HCT116 (cell line): ENCODE measurements around the gene SCGN. TPM values are rescaled to one million over a fixed set of nuclear protein-coding genes. Genes with fewer than 3 reads are reported as not detected.

Source experiments
- ATAC-seq: fragments of 200-7000 bp; cut with Tn5 transposase; 2 replicates; pipeline ENCODE4 v1.9.1; 2020; ENCODE audit warnings: mild to moderate bottlenecking, moderate library complexity
- BruUV-seq: library from RNA; stranded (reverse); fragments of 400-500 nt; replicated peaks from 2 replicates; lab custom pipeline; 2021; lab: Mats Ljungman, UMichigan
- CTCF ChIA-PET: fragments of 300-600 bp; sonication (Branson Sonifier 250); formaldehyde crosslinking; loops from one replicate; lab custom pipeline; 2021; ENCODE audit warnings: antibody characterized with exemption; lab: Charles Lee
- POLR2A ChIA-PET: fragments of 300-600, 350-600 bp; sonication (Branson Sonifier 250); formaldehyde crosslinking; loops from one replicate; lab custom pipeline; 2021; ENCODE audit warnings: antibody characterized with exemption; lab: Charles Lee
- RAD21 ChIA-PET, 2 experiments: fragments of 300-600 bp; sonication (Branson Sonifier 250); formaldehyde crosslinking; loops; one replicate each; lab custom pipeline; 2023; ENCODE audit warnings: low total read pairs in 2 of 2; ENCODE audit not compliant: uncharacterized antibody in 2 of 2, unreplicated experiment in 2 of 2, low non-redundant PET in 1 of 2; lab: Charles Lee
- DNase-seq: peaks from one replicate; pipeline ENCODE4 v3.0.0-alpha.2; 2010; ENCODE audit warnings: low read depth, low spot score
- H2AFZ ChIP-seq: fragments of 200-600 bp; shearing (Covaris generic), sonication (generic); 2 replicates; pipeline ENCODE4 v1.6.1; 2017; ENCODE audit warnings: low read depth, mixed run types, mixed read lengths, antibody characterized with exemption, low read length; ENCODE audit not compliant: poor library complexity, severe bottlenecking
- H3K27ac ChIP-seq: 2 replicates; pipeline ENCODE4 v1.5.1; 2012; ENCODE audit warnings: low read depth, low read length
- H3K27me3 ChIP-seq: fragments of 200-600 bp; sonication (generic); 2 replicates; pipeline ENCODE4 v1.6.1; 2016; ENCODE audit warnings: mixed run types, low read length, mixed read lengths; ENCODE audit not compliant: insufficient read depth
- H3K36me3 ChIP-seq, 2 experiments: fragments of 200-500 bp in 1 of 2; fragments of 200-600 bp in 1 of 2; sonication (Bioruptor generic) in 1 of 2; sonication (generic) in 1 of 2; 2 replicates each; pipeline versions ENCODE4 v1.5.1 to v1.6.1; 2014 to 2016; ENCODE audit warnings: low read length in 2 of 2, inconsistent platforms in 1 of 2, mixed read lengths in 1 of 2, mixed run types in 1 of 2; ENCODE audit not compliant: insufficient read depth in 2 of 2, control insufficient read depth in 1 of 2
- H3K4me1 ChIP-seq, 2 experiments: fragments of 200-600 bp in 1 of 2; sonication (generic) in 1 of 2; 2 replicates each; pipeline versions ENCODE4 v1.5.1 to v1.6.1; 2012 to 2017; ENCODE audit warnings: low read length in 2 of 2, inconsistent platforms in 1 of 2, mild to moderate bottlenecking in 1 of 2, mixed read lengths in 1 of 2, mixed run types in 1 of 2, moderate library complexity in 1 of 2; ENCODE audit not compliant: insufficient read depth in 2 of 2, control insufficient read depth in 1 of 2
- H3K4me2 ChIP-seq: fragments of 200-600 bp; sonication (generic); 2 replicates; pipeline ENCODE4 v1.6.1; 2017; ENCODE audit warnings: mixed run types, low read length, mixed read lengths
- H3K4me3 ChIP-seq, 2 experiments: fragments of 200-600 bp in 1 of 2; sonication (generic) in 1 of 2; replicated peaks in 1 of 2; 2 replicates each; pipeline ENCODE4 v1.5.1; 2011 to 2016; ENCODE audit warnings: low read length in 2 of 2, control low read depth in 1 of 2, low read depth in 1 of 2, mild to moderate bottlenecking in 1 of 2, mixed read lengths in 1 of 2, mixed run types in 1 of 2
- H3K79me2 ChIP-seq: fragments of 200-600 bp; sonication (generic); 2 replicates; pipeline ENCODE4 v1.6.1; 2017; ENCODE audit warnings: mild to moderate bottlenecking, mixed run types, low read length, moderate library complexity, mixed read lengths; ENCODE audit not compliant: insufficient read depth
- H3K9ac ChIP-seq: fragments of 200-600 bp; sonication (generic); 2 replicates; pipeline ENCODE4 v1.6.1; 2016; ENCODE audit warnings: low read length, mixed read lengths
- H3K9me2 ChIP-seq: fragments of 200-600 bp; sonication (generic), shearing (Covaris generic); 2 replicates; pipeline ENCODE4 v1.6.1; 2017; ENCODE audit warnings: mixed run types, mild to moderate bottlenecking, moderate library complexity; ENCODE audit not compliant: insufficient read depth
- H3K9me3 ChIP-seq, 2 experiments: fragments of 200-500 bp in 1 of 2; fragments of 200-600 bp in 1 of 2; sonication (Bioruptor generic) in 1 of 2; sonication (generic) in 1 of 2; 2 replicates each; pipeline ENCODE4 v1.6.1; 2014 to 2017; ENCODE audit warnings: low read length in 2 of 2, mixed read lengths in 2 of 2, inconsistent platforms in 1 of 2, low read depth in 1 of 2, mild to moderate bottlenecking in 1 of 2, mixed run types in 1 of 2, moderate library complexity in 1 of 2; ENCODE audit not compliant: control insufficient read depth in 1 of 2, insufficient read depth in 1 of 2
- H4K20me1 ChIP-seq: fragments of 200-600 bp; sonication (generic), shearing (Covaris generic); 2 replicates; pipeline ENCODE4 v1.6.1; 2017; ENCODE audit warnings: mixed run types, mild to moderate bottlenecking, moderate library complexity; ENCODE audit not compliant: insufficient read depth
- ATF3 ChIP-seq: IDR thresholded peaks from 2 replicates; pipeline ENCODE4 v1.6.1; 2012
- CBX3 ChIP-seq: IDR thresholded peaks from 2 replicates; pipeline ENCODE4 v1.6.1; 2012; ENCODE audit warnings: low read depth
- EGR1 ChIP-seq: IDR thresholded peaks from 2 replicates; pipeline ENCODE4 v1.6.1; 2012; ENCODE audit warnings: low read depth
- ELF1 ChIP-seq: IDR thresholded peaks from 2 replicates; pipeline ENCODE4 v1.6.1; 2012; ENCODE audit warnings: low read depth, borderline replicate concordance
- RAD21 ChIP-seq: IDR thresholded peaks from 2 replicates; pipeline ENCODE4 v1.6.1; 2012; ENCODE audit warnings: low read depth, mild to moderate bottlenecking
- REST ChIP-seq: IDR thresholded peaks from 2 replicates; pipeline ENCODE4 v1.6.1; 2012; ENCODE audit warnings: low read depth
- SIN3A ChIP-seq: IDR thresholded peaks from 2 replicates; pipeline ENCODE4 v1.6.1; 2012; ENCODE audit warnings: low read depth
- SRF ChIP-seq: IDR thresholded peaks from 2 replicates; pipeline ENCODE4 v1.6.1; 2012; ENCODE audit warnings: low read depth
- ZNF274 ChIP-seq: fragments of 200-500 bp; sonication (Bioruptor generic); IDR thresholded peaks from 2 replicates; pipeline ENCODE4 v1.6.1; 2014; ENCODE audit warnings: mild to moderate bottlenecking, low read depth, low read length, inconsistent platforms
- intact Hi-C: fragments of 100-400 bp; cut with micrococcal nuclease; formaldehyde crosslinking; loops from 2 replicates; pipeline ENCODE4 v1.10.0; 2022
- total RNA-seq: library from RNA; stranded (reverse); gene quantifications from one replicate; pipeline ENCODE4 v1.2.1, GENCODE V29; 2021; ENCODE audit not compliant: unreplicated experiment

Gene SCGN
- total RNA-seq, 1 experiment from 2014 or later, result not detected

DNA sequence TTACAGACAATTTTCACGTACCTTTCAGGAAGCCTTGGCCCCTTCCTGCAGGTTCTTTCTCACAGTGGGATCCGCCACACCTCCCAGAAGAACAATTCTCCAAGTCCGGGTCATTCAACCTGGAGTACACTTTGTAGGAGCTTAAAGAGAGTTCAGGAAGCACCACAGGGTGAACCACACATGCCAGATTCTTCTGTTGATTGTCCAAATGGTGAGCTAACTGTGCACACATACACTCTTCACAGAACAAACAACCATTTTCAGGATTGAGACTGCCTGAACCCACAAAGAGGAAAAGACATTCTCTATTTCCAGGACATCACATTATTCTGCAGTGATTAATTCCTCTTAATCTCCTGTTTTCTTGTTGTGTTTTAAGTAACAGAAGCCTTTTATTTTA lies 51.0 kb downstream of the SCGN start:
- no peaks in the 10 kb centered on the region for H3K9me2 ChIP-seq
- H3K4me1 ChIP-seq, result no peaks in the 10 kb centered on the region
- H2AFZ ChIP-seq, result no peak overlapping the region
- H3K36me3 ChIP-seq, result no peaks in the 10 kb centered on the region
- CTCF ChIA-PET, result interaction anchor here (2.4 kb wide), 1 partner anchor 15 kb away, joined by 14 read pairs; no protein-coding TSS in a partner anchor
- H3K4me3 ChIP-seq, result no peak overlapping the region
- H3K4me2 ChIP-seq, result no peak overlapping the region
- no peaks in the 10 kb centered on the region for H3K79me2 ChIP-seq
- no peak for TF ChIP-seq ZNF274
- no peak for TF ChIP-seq EGR1
- no peak for TF ChIP-seq RAD21
- no peak for TF ChIP-seq SIN3A
- TF ChIP-seq ELF1, result no peak
- TF ChIP-seq REST, result no peak
- no peak for TF ChIP-seq CBX3
- TF ChIP-seq SRF, result no peak
- TF ChIP-seq ATF3, result no peak
- intact Hi-C loops, result no loop called here
- RAD21 ChIA-PET, result no interaction called here
- no peaks in the 10 kb centered on the region for H4K20me1 ChIP-seq
- no peaks in the 10 kb centered on the region for H3K27me3 ChIP-seq
- H3K9me3 ChIP-seq, result no peaks in the 10 kb centered on the region
- no peak for ATAC-seq
- H3K27ac ChIP-seq, result no peak overlapping the region
- POLR2A ChIA-PET, result no interaction called here
- no peak for DNase-seq
- no TSS peak for BruUV-seq
- H3K9ac ChIP-seq, result no peak overlapping the region
